ENCODE measurements around the gene GBE1. TPM values are rescaled to one million over a fixed set of nuclear protein-coding genes. Genes with fewer than 3 reads are reported as not detected.

Gene GBE1
- polyA plus RNA-seq, 1 donor (not counting 4 experiments of a cell fraction or from before 2014, with no cell fraction given): 30.2 TPM

DNA sequence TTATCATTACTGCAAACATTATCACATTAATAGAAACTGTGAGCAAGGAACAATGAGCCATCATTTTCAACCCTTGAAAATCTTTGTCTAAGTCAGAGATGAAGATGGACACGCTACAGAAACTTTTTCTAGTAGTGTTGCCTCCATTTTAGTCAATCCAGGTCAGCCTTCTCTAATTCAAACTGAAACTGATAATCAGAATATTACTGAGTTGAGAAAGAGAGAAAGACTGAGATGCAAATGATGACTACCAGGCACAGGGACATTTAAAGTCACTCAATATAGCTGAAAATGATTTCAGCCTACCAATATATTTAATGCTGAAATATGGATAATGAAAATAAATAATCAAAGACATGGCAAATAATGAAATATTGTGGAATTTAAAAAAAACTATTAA lies 261.4 kb downstream of the GBE1 start:
- H3K9me3 ChIP-seq (ENCODE audit: control insufficient read depth, low read depth, low read length): no peaks in the 10 kb centered on the region
- no peak for DNase-seq (ENCODE audit: low read depth, low spot score)
- no peak overlapping the region for H3K27ac ChIP-seq (ENCODE audit: control insufficient read depth, insufficient read depth, low read length)
- H3K27me3 ChIP-seq (ENCODE audit: control insufficient read depth, extremely low read depth, insufficient read depth, low read length): no peaks in the 10 kb centered on the region
- H3K4me1 ChIP-seq (ENCODE audit: control insufficient read depth, extremely low read depth, insufficient read depth, low read length): peaks cover 24% of the 10 kb centered on the region
- TF ChIP-seq CTCF (optimal IDR thresholded peaks at IDR 0.05 in 1 of 3, IDR thresholded peaks at IDR 0.05 in 1 of 3, conservative IDR thresholded peaks at IDR 0.05 in 1 of 3; ENCODE audit: extremely low read depth in 1 of 3, insufficient read depth in 2 of 3, low read length in 3 of 3) (no peak), EZH2 (IDR thresholded peaks at IDR 0.05; ENCODE audit: low read length) (no peak)
- dilution Hi-C loops (cut with MboI; ENCODE audit: extremely low pct_ligation_motif_present, low sequenced_read_pairs): no loop called here
- no peak overlapping the region for H3K4me3 ChIP-seq (ENCODE audit: control insufficient read depth in 2 of 3, extremely low read depth in 1 of 3, insufficient read depth in 2 of 3, low read depth in 1 of 3, low read length in 3 of 3)
- no peak overlapping the region for H3K4me2 ChIP-seq (ENCODE audit: control insufficient read depth, extremely low read depth, insufficient read depth, low read depth, low read length)
- no peaks in the 10 kb centered on the region for H3K9me1 ChIP-seq (ENCODE audit: control insufficient read depth, extremely low read depth, insufficient read depth, low read length)
- H3K79me2 ChIP-seq (ENCODE audit: control insufficient read depth, insufficient read depth, low read length): no peaks in the 10 kb centered on the region
- H2AFZ ChIP-seq (ENCODE audit: control insufficient read depth, low read length): no peak overlapping the region
- no peak overlapping the region for H3K9ac ChIP-seq (ENCODE audit: control insufficient read depth, extremely low read depth, insufficient read depth, low read length)
- no peaks in the 10 kb centered on the region for H4K20me1 ChIP-seq (ENCODE audit: control insufficient read depth, extremely low read depth, insufficient read depth, low read length)
- FAIRE-seq: no peak
- no peaks in the 10 kb centered on the region for H3K36me3 ChIP-seq (ENCODE audit: control insufficient read depth in 2 of 2, extremely low read depth in 1 of 2, insufficient read depth in 2 of 2, low read length in 2 of 2)

GRCh38 chr3:81497572-81498251 lies 263.7 kb downstream of the GBE1 start:
- FAIRE-seq: peak; percentile 84
- peaks cover 24% of the 10 kb centered on the region for H3K4me1 ChIP-seq (ENCODE audit: control insufficient read depth, extremely low read depth, insufficient read depth, low read length)
- H3K27me3 ChIP-seq (ENCODE audit: control insufficient read depth, extremely low read depth, insufficient read depth, low read length): no peaks in the 10 kb centered on the region
- H3K4me2 ChIP-seq (ENCODE audit: control insufficient read depth, extremely low read depth, insufficient read depth, low read depth, low read length): peak overlapping the region; percentile 97
- H3K4me3 ChIP-seq (ENCODE audit: control insufficient read depth in 2 of 3, extremely low read depth in 1 of 3, insufficient read depth in 2 of 3, low read depth in 1 of 3, low read length in 3 of 3): no peak overlapping the region
- H3K27ac ChIP-seq (ENCODE audit: control insufficient read depth, insufficient read depth, low read length): peak overlapping the region; percentile 33
- H2AFZ ChIP-seq (ENCODE audit: control insufficient read depth, low read length): no peak overlapping the region
- no peaks in the 10 kb centered on the region for H4K20me1 ChIP-seq (ENCODE audit: control insufficient read depth, extremely low read depth, insufficient read depth, low read length)
- no peaks in the 10 kb centered on the region for H3K9me1 ChIP-seq (ENCODE audit: control insufficient read depth, extremely low read depth, insufficient read depth, low read length)
- no peaks in the 10 kb centered on the region for H3K9me3 ChIP-seq (ENCODE audit: control insufficient read depth, low read depth, low read length)
- H3K36me3 ChIP-seq (ENCODE audit: control insufficient read depth in 2 of 2, extremely low read depth in 1 of 2, insufficient read depth in 2 of 2, low read length in 2 of 2): no peaks in the 10 kb centered on the region
- no peak for DNase-seq (ENCODE audit: low read depth, low spot score)
- TF ChIP-seq EZH2 (IDR thresholded peaks at IDR 0.05; ENCODE audit: low read length): no peak
- no peak for TF ChIP-seq CTCF (optimal IDR thresholded peaks at IDR 0.05 in 1 of 3, IDR thresholded peaks at IDR 0.05 in 1 of 3, conservative IDR thresholded peaks at IDR 0.05 in 1 of 3; ENCODE audit: extremely low read depth in 1 of 3, insufficient read depth in 2 of 3, low read length in 3 of 3)
- dilution Hi-C loops (cut with MboI; ENCODE audit: extremely low pct_ligation_motif_present, low sequenced_read_pairs): no loop called here
- no peak overlapping the region for H3K9ac ChIP-seq (ENCODE audit: control insufficient read depth, extremely low read depth, insufficient read depth, low read length)
- no peaks in the 10 kb centered on the region for H3K79me2 ChIP-seq (ENCODE audit: control insufficient read depth, insufficient read depth, low read length)

Measured in keratinocyte (primary cell).